ENCODE data around the gene TANK.

The TANK gene

GRCh38 chr2:161160226-161161073 is at the start of gene TANK:
TSS of gene TANK (plus strand) at chr2:161160428. CDS start at chr2:161179663, 19,235 bp downstream.
- Histone ChIP-seq H3K36me3 (ENCODE audit: insufficient read depth, low read length) (no peaks in the 10 kb centered on the region), H3K9ac (ENCODE audit: low read depth, low read length) (peak within 1 kb of the TSS; percentile 68), H3K9me3 (ENCODE audit: control insufficient read depth, insufficient read depth, low read length) (no peaks in the 10 kb centered on the region), H3K4me1 (ENCODE audit: insufficient read depth, low read length) (no peaks in the 10 kb centered on the region; the same call in 1 of the 2 replicates)

- peaks cover 8% of the 10 kb centered on the region for H3K4me1 ChIP-seq (ENCODE audit: insufficient read depth, low read length)
- no peaks in the 10 kb centered on the region for H3K36me3 ChIP-seq (ENCODE audit: insufficient read depth, low read length)
- H3K9me3 ChIP-seq (ENCODE audit: control insufficient read depth, insufficient read depth, low read length) = no peaks in the 10 kb centered on the region
- H3K9ac ChIP-seq (ENCODE audit: low read depth, low read length) = no peak overlapping the region
Observed at GRCh38 chr2:161111531-161111930, 48.7 kb upstream of the TANK start.

- peaks cover 8% of the 10 kb centered on the region for H3K4me1 ChIP-seq (ENCODE audit: insufficient read depth, low read length)
- no peaks in the 10 kb centered on the region for H3K9me3 ChIP-seq (ENCODE audit: control insufficient read depth, insufficient read depth, low read length)
- no peak overlapping the region for H3K9ac ChIP-seq (ENCODE audit: low read depth, low read length)
- H3K36me3 ChIP-seq (ENCODE audit: insufficient read depth, low read length) = no peaks in the 10 kb centered on the region
Observed at GRCh38 chr2:161112908-161113307, 47.3 kb upstream of the TANK start.

GRCh38 chr2:161113693-161114575 is 46.3 kb upstream of the TANK start:
- H3K9me3 ChIP-seq (ENCODE audit: control insufficient read depth, insufficient read depth, low read length) = no peaks in the 10 kb centered on the region
- H3K4me1 ChIP-seq (ENCODE audit: insufficient read depth, low read length) = peaks cover 8% of the 10 kb centered on the region
- no peaks in the 10 kb centered on the region for H3K36me3 ChIP-seq (ENCODE audit: insufficient read depth, low read length)
- no peak overlapping the region for H3K9ac ChIP-seq (ENCODE audit: low read depth, low read length)

GRCh38 chr2:161115205-161115604 is 45.0 kb upstream of the TANK start:
- Histone ChIP-seq H3K4me1 (ENCODE audit: insufficient read depth, low read length) (peaks cover 8% of the 10 kb centered on the region), H3K9ac (ENCODE audit: low read depth, low read length) (no peak overlapping the region), H3K36me3 (ENCODE audit: insufficient read depth, low read length) (no peaks in the 10 kb centered on the region), H3K9me3 (ENCODE audit: control insufficient read depth, insufficient read depth, low read length) (no peaks in the 10 kb centered on the region)

- no peaks in the 10 kb centered on the region for H3K9me3 ChIP-seq (ENCODE audit: control insufficient read depth, insufficient read depth, low read length)
- no peak overlapping the region for H3K9ac ChIP-seq (ENCODE audit: low read depth, low read length)
- H3K4me1 ChIP-seq (ENCODE audit: insufficient read depth, low read length) = peaks cover 10% of the 10 kb centered on the region
- H3K36me3 ChIP-seq (ENCODE audit: insufficient read depth, low read length) = no peaks in the 10 kb centered on the region
Observed at GRCh38 chr2:161115605-161116380, 44.4 kb upstream of the TANK start.

GRCh38 chr2:161116509-161116908 is 43.7 kb upstream of the TANK start:
- H3K4me1 ChIP-seq (ENCODE audit: insufficient read depth, low read length) = peaks cover 13% of the 10 kb centered on the region
- H3K9me3 ChIP-seq (ENCODE audit: control insufficient read depth, insufficient read depth, low read length) = no peaks in the 10 kb centered on the region
- no peaks in the 10 kb centered on the region for H3K36me3 ChIP-seq (ENCODE audit: insufficient read depth, low read length)
- no peak overlapping the region for H3K9ac ChIP-seq (ENCODE audit: low read depth, low read length)

- Histone ChIP-seq H3K9me3 (ENCODE audit: control insufficient read depth, insufficient read depth, low read length) (no peaks in the 10 kb centered on the region), H3K9ac (ENCODE audit: low read depth, low read length) (no peak overlapping the region), H3K36me3 (ENCODE audit: insufficient read depth, low read length) (no peaks in the 10 kb centered on the region), H3K4me1 (ENCODE audit: insufficient read depth, low read length) (peaks cover 18% of the 10 kb centered on the region)
Observed at GRCh38 chr2:161117506-161117905, 42.7 kb upstream of the TANK start.

GRCh38 chr2:161118722-161119121 is 41.5 kb upstream of the TANK start:
- Histone ChIP-seq H3K9me3 (ENCODE audit: control insufficient read depth, insufficient read depth, low read length) (no peaks in the 10 kb centered on the region), H3K9ac (ENCODE audit: low read depth, low read length) (no peak overlapping the region), H3K4me1 (ENCODE audit: insufficient read depth, low read length) (peaks cover 30% of the 10 kb centered on the region), H3K36me3 (ENCODE audit: insufficient read depth, low read length) (no peaks in the 10 kb centered on the region)

GRCh38 chr2:161119483-161119882 is 40.7 kb upstream of the TANK start:
- Histone ChIP-seq H3K9me3 (ENCODE audit: control insufficient read depth, insufficient read depth, low read length) (no peaks in the 10 kb centered on the region), H3K9ac (ENCODE audit: low read depth, low read length) (no peak overlapping the region), H3K36me3 (ENCODE audit: insufficient read depth, low read length) (no peaks in the 10 kb centered on the region), H3K4me1 (ENCODE audit: insufficient read depth, low read length) (peaks cover 36% of the 10 kb centered on the region)

- H3K9ac ChIP-seq (ENCODE audit: low read depth, low read length) = no peak overlapping the region
Observed at GRCh38 chr2:161120775-161121174, 39.5 kb upstream of the TANK start.

GRCh38 chr2:161121622-161122021 is 38.6 kb upstream of the TANK start:
- H3K36me3 ChIP-seq (ENCODE audit: insufficient read depth, low read length) = no peaks in the 10 kb centered on the region
- peaks cover 36% of the 10 kb centered on the region for H3K4me1 ChIP-seq (ENCODE audit: insufficient read depth, low read length)
- no peak overlapping the region for H3K9ac ChIP-seq (ENCODE audit: low read depth, low read length)
- no peaks in the 10 kb centered on the region for H3K9me3 ChIP-seq (ENCODE audit: control insufficient read depth, insufficient read depth, low read length)

More at GRCh38 chr2:161120775-161121174, 39.5 kb upstream of the TANK start:
- Histone ChIP-seq H3K9me3 (ENCODE audit: control insufficient read depth, insufficient read depth, low read length) (no peaks in the 10 kb centered on the region), H3K4me1 (ENCODE audit: insufficient read depth, low read length) (peaks cover 36% of the 10 kb centered on the region), H3K36me3 (ENCODE audit: insufficient read depth, low read length) (no peaks in the 10 kb centered on the region)

- H3K36me3 ChIP-seq (ENCODE audit: insufficient read depth, low read length) = no peaks in the 10 kb centered on the region
- H3K4me1 ChIP-seq (ENCODE audit: insufficient read depth, low read length) = peaks cover 36% of the 10 kb centered on the region
- H3K9ac ChIP-seq (ENCODE audit: low read depth, low read length) = 0 out of 2 replicates have a peak overlapping the region, but pooled peaks have one; percentile 1
- no peaks in the 10 kb centered on the region for H3K9me3 ChIP-seq (ENCODE audit: control insufficient read depth, insufficient read depth, low read length)
Observed at GRCh38 chr2:161122772-161123530, 37.3 kb upstream of the TANK start.
